PFSK-1 (cell line): ENCODE results near the gene LAMA3.

ENCODE experiments used
- POLR2AphosphoS5 ChIP-seq: IDR thresholded peaks from 2 replicates; pipeline ENCODE4 v1.6.1; 2012; ENCODE audit warnings: low read depth, mild to moderate bottlenecking, control low read depth, low read length, moderate library complexity
- TF ChIP-seq, protein P1 (sequence below), 2 experiments: IDR thresholded peaks; 2 replicates each; pipeline versions ENCODE4 v1.6.1 to v1.8.0; 2011 to 2012; ENCODE audit warnings: low read depth in 2 of 2, low read length in 2 of 2, control low read depth in 1 of 2, inconsistent platforms in 1 of 2, mild to moderate bottlenecking in 1 of 2, moderate library complexity in 1 of 2; ENCODE audit not compliant: insufficient read depth in 1 of 2

DNA sequence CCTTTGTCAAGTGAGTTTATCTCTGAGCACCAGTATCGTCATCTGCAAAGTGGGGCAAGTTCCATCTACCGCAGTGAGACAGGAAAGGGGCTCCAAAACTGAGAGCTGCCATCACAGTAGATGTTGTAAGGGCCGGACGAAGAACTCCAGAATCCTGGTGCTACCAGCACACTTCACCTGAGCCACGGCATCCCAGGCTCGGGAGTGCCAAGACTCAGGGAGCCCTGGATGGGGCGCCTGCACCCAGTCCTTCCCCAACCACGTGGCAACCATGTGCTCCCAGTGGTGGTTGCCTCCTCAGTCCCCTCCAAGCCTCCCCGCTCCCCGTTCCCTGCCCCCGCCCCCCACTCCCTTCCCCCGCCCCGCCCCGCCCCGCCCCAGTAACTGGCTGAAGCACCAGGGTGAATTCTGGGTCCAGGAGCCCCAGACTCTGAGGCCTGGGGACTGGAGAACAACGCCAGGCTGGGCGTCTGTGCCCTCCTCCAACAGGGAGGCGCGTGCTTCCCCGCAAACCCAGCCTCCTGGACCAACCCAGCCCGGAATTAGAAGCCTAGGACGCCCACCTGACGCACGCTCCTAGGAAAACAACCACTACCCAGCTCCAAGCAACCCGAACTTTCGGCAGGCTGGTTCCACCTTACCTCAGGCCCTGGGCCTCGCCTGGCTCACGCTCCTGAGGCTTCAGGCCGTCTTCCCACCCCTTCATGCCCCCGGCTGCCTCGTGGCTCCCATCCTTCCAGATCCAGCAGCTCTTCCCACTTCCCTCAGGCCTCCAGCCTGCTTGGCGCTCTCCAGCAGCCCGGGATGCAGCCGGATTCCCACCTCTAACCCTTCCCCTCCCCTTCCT is 67.6 kb downstream of the LAMA3 start:
- TF ChIP-seq POLR2AphosphoS5: no peak
- TF ChIP-seq, protein P1, sequence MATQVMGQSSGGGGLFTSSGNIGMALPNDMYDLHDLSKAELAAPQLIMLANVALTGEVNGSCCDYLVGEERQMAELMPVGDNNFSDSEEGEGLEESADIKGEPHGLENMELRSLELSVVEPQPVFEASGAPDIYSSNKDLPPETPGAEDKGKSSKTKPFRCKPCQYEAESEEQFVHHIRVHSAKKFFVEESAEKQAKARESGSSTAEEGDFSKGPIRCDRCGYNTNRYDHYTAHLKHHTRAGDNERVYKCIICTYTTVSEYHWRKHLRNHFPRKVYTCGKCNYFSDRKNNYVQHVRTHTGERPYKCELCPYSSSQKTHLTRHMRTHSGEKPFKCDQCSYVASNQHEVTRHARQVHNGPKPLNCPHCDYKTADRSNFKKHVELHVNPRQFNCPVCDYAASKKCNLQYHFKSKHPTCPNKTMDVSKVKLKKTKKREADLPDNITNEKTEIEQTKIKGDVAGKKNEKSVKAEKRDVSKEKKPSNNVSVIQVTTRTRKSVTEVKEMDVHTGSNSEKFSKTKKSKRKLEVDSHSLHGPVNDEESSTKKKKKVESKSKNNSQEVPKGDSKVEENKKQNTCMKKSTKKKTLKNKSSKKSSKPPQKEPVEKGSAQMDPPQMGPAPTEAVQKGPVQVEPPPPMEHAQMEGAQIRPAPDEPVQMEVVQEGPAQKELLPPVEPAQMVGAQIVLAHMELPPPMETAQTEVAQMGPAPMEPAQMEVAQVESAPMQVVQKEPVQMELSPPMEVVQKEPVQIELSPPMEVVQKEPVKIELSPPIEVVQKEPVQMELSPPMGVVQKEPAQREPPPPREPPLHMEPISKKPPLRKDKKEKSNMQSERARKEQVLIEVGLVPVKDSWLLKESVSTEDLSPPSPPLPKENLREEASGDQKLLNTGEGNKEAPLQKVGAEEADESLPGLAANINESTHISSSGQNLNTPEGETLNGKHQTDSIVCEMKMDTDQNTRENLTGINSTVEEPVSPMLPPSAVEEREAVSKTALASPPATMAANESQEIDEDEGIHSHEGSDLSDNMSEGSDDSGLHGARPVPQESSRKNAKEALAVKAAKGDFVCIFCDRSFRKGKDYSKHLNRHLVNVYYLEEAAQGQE (IDR thresholded peaks at IDR 0.05; ENCODE audit: insufficient read depth in 1 of 2, low read depth in 2 of 2, low read length in 2 of 2): no peak
